Right atrium auricular region (tissue), 2 donors: ENCODE measurements around the gene CDK14. TPM values are rescaled to one million over a fixed set of nuclear protein-coding genes. Genes with fewer than 3 reads are reported as not detected.

ENCODE experiments used
- DNase-seq: peaks from one replicate; pipeline ENCODE4 v3.0.0-alpha.2; 2019; ENCODE audit warnings: low spot score
- H3K27ac ChIP-seq, 2 donors: fragments of 200-600 bp; sonication (generic); 1 replicate in 1 of 2; 2 replicates in 1 of 2; pipeline ENCODE4 v1.5.1; 2016 to 2019
- H3K27me3 ChIP-seq, 2 donors: fragments of 200-600 bp; sonication (generic); one replicate each; pipeline versions ENCODE4 v1.5.1 to v1.6.0; 2017 to 2019
- H3K36me3 ChIP-seq: fragments of 200-600 bp; sonication (generic); one replicate; pipeline ENCODE4 v1.5.1; 2016
- H3K4me1 ChIP-seq, 2 donors: fragments of 200-600 bp; sonication (generic); one replicate each; pipeline versions ENCODE4 v1.5.1 to v1.6.0; 2017 to 2019
- H3K4me3 ChIP-seq, 2 donors: fragments of 200-600 bp; sonication (generic); 1 replicate in 1 of 2; 2 replicates in 1 of 2; pipeline ENCODE4 v1.5.1; 2017 to 2019; ENCODE audit warnings: mild to moderate bottlenecking in 1 of 2, moderate library complexity in 1 of 2
- H3K9me3 ChIP-seq, 2 donors: fragments of 200-600 bp; sonication (generic); one replicate each; pipeline ENCODE4 v1.5.1; 2019
- CTCF ChIP-seq, 2 donors: fragments of 200-600 bp; sonication (generic); IDR thresholded peaks; one replicate each; pipeline ENCODE4 v1.5.1; 2019; ENCODE audit warnings: antibody characterized with exemption in 2 of 2
- total RNA-seq, 2 donors: library from RNA; depleted of rRNA; stranded (reverse); fragments of >200 nt; gene quantifications; one replicate each; pipeline ENCODE4 v1.1.0, GENCODE V29; 2016

The CDK14 gene
- total RNA-seq, 2 donors from 2014 or later, result 21.5 to 37.9 TPM

- TF ChIP-seq CTCF (IDR thresholded peaks at IDR 0.05), result no peak
- no peak for DNase-seq
- Histone ChIP-seq H3K27ac (no peak overlapping the region), H3K27me3 (no peaks in the 10 kb centered on the region), H3K36me3 (no peaks in the 10 kb centered on the region), H3K4me3 (no peak overlapping the region), H3K9me3 (no peaks in the 10 kb centered on the region), H3K4me1 (no peaks in the 10 kb centered on the region)
These were observed 561.6 kb downstream of the CDK14 start for GRCh38 chr7:91157579-91158320.

- DNase-seq, result no peak
- TF ChIP-seq CTCF (IDR thresholded peaks at IDR 0.05), result no peak
- Histone ChIP-seq H3K27me3 (no peaks in the 10 kb centered on the region), H3K4me1 (peaks cover 0 to 18% of the 10 kb centered on the region in 2 donors), H3K27ac (no peak overlapping the region), H3K36me3 (no peaks in the 10 kb centered on the region), H3K9me3 (no peaks in the 10 kb centered on the region), H3K4me3 (no peak overlapping the region)
These were observed 566.3 kb downstream of the CDK14 start for GRCh38 chr7:91162436-91162835.

GRCh38 chr7:91164506-91164905 lies 568.4 kb downstream of the CDK14 start:
- Histone ChIP-seq H3K27me3 (no peaks in the 10 kb centered on the region), H3K4me1 (peaks cover 0 to 18% of the 10 kb centered on the region in 2 donors), H3K4me3 (no peak overlapping the region), H3K27ac (no peak overlapping the region), H3K36me3 (no peaks in the 10 kb centered on the region), H3K9me3 (no peaks in the 10 kb centered on the region)
- DNase-seq, result no peak
- no peak for TF ChIP-seq CTCF (IDR thresholded peaks at IDR 0.05)

GRCh38 chr7:91165006-91165845 lies 569.1 kb downstream of the CDK14 start:
- Histone ChIP-seq H3K36me3 (no peaks in the 10 kb centered on the region), H3K4me3 (no peak overlapping the region), H3K27me3 (no peaks in the 10 kb centered on the region), H3K27ac (no peak overlapping the region), H3K4me1 (peaks cover 0 to 18% of the 10 kb centered on the region in 2 donors), H3K9me3 (no peaks in the 10 kb centered on the region)
- no peak for TF ChIP-seq CTCF (IDR thresholded peaks at IDR 0.05)
- DNase-seq, result no peak

- Histone ChIP-seq H3K4me1 (peaks cover 0 to 18% of the 10 kb centered on the region in 2 donors), H3K36me3 (no peaks in the 10 kb centered on the region), H3K27me3 (no peaks in the 10 kb centered on the region), H3K9me3 (no peaks in the 10 kb centered on the region), H3K27ac (no peak overlapping the region), H3K4me3 (no peak overlapping the region)
- DNase-seq, result no peak
- no peak for TF ChIP-seq CTCF (IDR thresholded peaks at IDR 0.05)
These were observed 569.7 kb downstream of the CDK14 start for GRCh38 chr7:91165846-91166230.
